HG02943 (cell line): ENCODE data around the gene FOXM1.
"Not testable (repeated sequence)": the region's sequence is repeated elsewhere in the genome, so short reads cannot be mapped to it uniquely, and the experiment has no call there.

ENCODE experiments used
- ATAC-seq: cut with Tn5 transposase; IDR thresholded peaks from one replicate; pipeline ENCODE4 v1.9.1; 2021; ENCODE audit warnings: mild to moderate bottlenecking, low read depth, moderate library complexity; ENCODE audit not compliant: unreplicated experiment

FOXM1 gene

DNA sequence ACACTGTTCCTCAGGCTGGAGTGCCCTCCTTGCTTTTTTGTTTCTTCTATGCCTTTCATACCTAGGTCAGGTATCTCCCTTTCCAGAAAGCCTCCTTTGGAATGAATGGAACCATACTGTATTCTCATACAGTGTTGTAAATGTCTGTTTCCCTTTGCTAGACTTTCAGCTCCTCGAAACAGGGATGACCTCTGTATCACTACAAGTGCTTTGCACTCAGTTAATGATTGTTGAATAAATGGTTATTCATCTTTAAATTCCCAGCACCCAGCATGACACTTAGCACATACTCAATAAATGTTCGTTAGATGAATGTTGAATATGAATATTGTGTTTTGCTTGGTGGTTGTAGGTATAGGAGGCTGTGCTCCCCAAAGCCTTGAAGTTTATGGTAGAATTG, 7.8 kb upstream of the FOXM1 start:
- no peak for ATAC-seq

DNA sequence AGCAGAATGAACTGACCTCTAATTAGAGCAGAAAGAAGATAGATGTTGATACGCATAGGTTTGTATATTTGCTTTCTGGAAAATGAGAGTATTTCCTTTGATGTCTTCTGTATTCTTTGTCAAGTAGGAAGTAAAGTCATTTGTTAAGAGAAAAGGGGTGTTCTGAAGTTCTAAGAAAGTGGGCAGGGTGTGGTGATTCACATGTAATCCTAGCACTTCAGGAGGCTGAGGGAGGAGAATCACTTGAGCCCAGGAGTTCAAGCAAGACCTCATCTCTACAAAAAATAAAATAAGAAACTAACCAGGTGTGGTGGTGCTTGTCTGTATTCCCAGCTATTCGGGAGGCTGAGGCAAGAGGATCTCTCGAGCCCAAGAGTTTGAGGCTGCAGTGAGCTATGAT, 2.9 kb upstream of the FOXM1 start:
- ATAC-seq: no peak

DNA sequence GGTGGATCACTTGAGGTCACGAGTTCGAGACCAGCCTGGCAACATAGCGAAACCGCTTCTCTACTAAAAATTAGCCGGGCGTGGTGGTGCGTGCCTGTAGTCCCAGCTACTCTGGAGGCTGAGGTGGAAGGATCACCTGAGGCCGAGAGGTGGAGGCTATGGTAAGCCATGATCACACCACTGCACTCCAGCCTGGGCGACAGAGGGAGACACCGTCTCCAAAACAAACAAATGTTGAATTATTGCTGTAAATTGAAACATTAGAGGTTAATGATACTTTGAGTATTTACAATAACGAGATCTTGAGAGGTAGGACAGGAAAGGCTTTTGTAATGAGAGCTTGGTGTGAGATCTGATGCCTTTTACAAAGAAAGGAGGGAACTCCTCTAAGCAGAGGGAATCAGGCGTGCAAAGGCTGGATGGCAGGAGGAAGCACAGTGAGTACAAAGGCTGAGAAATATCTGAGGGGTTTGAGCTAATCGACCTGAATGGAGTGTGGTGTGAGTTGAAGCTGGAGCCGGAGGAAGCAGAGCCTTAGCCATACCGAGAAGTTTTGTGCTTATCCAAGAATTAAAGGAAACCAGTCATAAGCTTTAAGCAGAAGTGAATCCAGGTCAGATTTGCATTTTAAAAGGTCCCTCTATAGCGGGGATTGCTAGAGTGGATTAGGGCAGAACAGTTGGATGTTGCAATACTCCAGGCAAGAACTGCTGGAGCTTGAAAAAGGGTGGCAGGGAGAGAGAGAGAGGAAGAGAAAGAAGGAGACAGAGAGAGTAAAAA, 1.2 kb upstream of the FOXM1 start:
- ATAC-seq: no peak

DNA sequence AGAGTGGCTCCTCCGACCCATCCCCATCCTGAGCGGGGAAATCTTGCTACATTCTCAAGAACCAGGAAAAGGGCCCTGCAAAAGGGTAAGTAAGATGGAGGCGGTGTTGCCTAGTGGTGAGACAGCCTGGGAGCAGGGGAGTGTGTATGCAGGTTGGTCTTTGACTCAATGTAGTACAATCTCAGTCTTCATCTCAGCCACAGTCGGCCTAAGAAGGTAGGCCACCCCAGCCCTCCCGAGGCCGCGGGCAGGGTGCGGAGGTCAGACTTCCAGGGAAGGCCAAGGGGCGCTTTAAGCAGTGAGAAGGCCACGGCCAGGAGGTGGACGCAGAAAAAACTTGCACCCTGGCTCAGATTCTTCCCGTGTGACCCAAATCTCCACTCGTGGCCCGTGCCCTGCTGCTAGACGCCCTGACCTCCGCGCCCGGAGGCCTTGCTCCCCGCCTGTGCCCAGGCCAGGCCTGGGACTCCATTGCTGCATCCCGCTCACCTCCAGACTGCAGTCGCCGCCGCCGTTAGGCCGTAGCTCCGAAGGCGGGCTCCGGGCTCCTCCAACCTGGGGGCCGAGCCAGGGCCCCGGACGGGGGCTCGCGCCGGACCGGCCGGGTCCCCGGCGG, 435 bp downstream of the FOXM1 start:
- ATAC-seq: peak; percentile 32

DNA sequence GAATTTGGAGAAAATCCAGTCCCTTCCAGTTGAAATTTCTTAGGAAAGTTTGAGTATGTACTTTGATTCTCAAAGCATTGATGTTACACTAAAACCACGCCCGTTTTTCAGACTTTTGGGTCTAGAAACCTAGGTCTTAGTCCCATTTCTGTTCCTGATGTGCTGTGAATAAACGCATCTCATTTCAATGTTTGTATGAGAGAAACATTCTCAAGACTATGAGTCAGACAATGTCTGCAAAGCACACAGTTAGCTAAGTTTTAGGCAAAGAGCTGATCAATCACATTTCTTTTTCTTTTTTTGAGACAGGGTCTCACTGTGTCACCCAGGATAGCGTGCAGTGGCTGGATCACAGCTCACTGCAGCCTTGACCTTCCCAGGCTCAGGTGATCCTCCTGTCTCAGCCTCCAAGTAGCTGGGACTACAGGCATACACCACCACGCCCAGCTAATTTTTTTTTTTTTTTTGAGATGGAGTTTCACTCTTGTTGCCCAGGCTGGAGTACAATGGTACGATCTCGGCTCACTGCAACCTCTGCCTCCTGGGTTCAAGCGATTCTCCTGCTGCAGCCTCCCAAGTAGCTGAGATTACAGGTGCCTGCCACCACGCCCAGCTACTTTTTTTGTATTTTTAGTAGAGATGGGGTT, 7.9 kb downstream of the FOXM1 start:
- not testable (repeated sequence) for ATAC-seq

GRCh38 chr12:2864198-2864597, 12.8 kb downstream of the FOXM1 start:
- ATAC-seq: no peak

GRCh38 chr12:2863402-2863801, 13.6 kb downstream of the FOXM1 start:
- ATAC-seq: not testable (repeated sequence)

DNA sequence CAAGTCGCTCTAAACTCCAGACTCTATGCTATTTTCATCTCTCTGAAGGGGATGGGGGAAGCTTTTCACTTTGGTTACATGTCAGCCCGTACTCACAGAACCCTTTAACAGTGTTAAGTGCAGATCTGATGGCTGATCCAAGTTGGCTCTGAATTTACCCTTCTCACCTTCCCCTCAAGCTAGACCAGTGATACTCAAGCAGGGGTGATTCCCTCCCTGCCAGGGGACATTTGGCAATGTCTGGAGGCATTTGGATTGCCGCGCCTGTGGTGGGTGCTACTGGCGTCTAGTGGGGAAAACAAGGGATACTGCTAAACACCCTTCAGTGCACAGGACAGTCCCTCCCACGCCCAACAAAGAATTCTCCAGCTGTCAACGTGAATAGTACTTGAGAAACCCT, 14.1 kb downstream of the FOXM1 start:
- ATAC-seq: no peak

DNA sequence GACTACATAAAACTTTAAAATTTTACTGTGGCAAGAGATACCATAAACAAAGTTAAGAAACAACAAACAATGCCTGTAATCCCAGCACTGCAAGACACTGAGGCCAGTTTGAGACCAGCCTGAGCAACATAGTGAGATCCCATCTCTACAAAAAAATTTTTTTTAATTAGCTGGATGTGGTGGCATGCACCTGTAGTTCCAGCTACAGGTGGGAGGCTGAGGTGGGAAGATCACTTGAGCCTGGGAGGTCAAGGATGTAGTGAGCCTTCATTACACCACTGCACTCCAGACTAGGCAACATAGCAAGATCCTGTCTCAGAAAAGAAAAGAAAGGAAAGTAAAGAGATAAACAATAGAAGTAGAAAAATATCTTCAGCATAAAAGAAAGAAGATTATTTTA, 16.8 kb downstream of the FOXM1 start:
- ATAC-seq: no peak

DNA sequence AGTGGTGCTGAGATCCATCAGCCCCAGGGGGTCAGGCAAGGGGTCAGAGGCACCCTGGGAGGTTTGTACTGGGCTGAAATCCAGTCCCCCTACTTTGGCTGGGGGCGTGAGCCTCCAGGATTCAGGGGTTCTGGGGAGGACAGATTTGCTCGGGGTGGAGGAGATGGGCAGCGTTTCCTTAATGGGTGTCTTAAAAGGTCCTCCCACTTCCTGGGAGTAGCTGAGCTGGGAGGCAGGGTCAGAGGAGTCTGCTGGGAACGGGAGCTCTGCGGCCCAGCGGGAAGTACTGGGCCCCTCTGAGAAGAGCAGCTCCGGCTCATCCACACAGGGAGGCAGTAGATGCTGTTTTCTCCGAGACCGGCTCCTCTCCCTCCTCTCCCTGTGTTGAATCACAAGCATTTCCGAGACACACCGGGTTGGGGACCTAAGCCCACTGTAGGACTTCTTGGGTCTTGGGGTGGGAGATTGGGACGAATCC, 18.0 kb downstream of the FOXM1 start:
- ATAC-seq: no peak

GRCh38 chr12:2858334-2858733, 18.6 kb downstream of the FOXM1 start:
- no peak for ATAC-seq

DNA sequence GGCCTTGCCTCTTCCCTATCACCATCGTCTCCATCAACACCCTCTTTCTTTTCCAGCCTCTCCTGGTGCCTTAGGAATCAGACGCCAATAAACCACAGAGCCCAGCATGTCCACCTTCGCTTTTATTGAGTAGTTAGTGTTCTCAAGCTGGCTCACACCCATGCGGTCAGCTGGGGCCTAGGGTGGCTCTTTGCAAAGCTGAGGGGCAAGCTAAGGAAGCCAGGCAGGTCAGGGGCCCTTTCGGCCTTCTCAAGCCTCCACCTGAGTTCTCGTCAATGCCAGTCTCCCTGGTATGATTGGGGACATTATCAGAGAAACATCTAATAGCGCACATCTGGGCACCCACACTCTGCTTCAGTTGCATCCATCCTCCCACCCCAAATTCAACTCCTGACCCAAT, 19.4 kb downstream of the FOXM1 start:
- no peak for ATAC-seq

DNA sequence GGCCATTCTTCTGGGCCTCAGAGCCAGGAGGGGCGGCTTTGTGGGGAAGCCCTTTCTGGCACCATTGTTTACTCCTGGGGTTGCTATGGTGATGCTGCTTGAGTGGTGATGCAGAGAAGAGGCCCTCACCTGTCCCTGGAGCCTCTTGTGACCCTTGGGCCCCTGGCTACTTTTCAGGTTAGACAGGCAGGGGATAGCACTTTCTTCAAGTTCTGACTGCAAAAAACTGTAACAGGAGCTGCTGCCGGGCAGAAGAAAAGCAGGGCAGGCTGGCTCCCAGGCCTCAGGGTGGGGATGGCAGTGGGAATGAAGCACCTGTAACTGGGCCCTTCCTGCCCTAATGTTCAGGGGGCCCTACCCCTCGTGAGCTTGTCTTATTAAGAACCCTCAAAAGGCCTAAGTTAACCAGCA, 19.9 kb downstream of the FOXM1 start, which contains the start of gene TEX52:
Gene TEX52 (minus strand): TSS at position 19 of the 411 bp plus-strand sequence. CDS start 13 bp downstream, at position 6.
- ATAC-seq: no peak

GRCh38 chr12:2856051-2856450, 20.9 kb downstream of the FOXM1 start:
- ATAC-seq: no peak

DNA sequence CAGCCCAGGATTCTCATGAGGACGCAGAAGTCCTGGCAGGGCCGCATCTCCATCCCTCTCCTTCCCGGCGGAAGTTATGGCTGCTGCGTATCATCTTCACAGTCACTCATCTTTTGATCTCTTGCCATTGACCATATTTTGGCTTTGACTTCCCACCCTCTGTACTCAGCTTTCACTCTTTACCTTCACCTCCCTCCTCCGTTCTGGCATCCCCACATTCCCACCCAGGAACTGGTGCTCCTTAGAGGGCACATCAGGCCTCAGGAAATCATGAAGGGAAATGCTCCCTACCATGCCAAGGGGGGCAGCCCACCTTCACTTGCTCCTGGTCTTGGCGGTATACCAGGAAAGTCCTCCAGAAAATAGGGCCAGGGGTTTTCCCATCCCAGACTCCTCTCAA, 21.4 kb downstream of the FOXM1 start:
- no peak for ATAC-seq

DNA sequence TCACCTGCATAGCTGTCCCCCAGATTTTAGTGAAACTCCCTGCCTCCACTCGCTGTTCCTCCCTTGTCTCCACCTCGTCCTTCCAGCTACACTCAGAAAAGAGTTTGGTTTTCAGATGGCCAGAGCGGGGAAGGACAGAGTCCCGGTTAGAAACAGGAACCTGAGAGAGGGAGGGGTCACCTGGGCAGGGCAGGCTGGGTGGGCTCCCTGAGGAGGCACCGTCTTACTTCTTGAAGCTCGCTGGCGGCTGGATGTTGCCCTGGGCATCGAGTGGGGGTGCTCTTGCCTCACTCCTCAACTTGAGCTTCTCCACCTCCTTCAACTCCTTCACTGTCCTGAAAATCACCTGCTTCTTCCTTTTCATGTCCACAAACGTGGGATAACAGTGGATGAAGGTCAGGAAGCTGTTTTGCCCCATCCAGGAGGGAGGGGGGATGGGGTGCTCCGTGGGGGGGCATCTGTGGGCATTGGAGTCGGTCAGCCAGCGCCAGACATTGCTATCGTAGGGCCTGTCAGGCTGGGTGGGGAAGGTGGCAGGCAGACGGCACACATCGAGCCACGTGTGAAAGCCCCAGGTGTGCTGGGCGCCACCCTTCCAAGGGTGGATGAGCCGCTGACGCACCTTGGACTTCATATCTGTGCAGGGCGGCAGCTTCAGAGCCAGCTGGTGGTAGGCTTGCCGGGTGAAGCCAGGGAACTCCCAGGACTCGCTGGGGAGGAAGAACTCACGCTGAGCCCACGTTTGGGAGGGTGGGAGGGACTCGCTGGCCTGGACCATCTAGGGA, 22.1 kb downstream of the FOXM1 start:
- no peak for ATAC-seq

- ATAC-seq: no peak
These were observed 23.3 kb downstream of the FOXM1 start for GRCh38 chr12:2853626-2854025.

DNA sequence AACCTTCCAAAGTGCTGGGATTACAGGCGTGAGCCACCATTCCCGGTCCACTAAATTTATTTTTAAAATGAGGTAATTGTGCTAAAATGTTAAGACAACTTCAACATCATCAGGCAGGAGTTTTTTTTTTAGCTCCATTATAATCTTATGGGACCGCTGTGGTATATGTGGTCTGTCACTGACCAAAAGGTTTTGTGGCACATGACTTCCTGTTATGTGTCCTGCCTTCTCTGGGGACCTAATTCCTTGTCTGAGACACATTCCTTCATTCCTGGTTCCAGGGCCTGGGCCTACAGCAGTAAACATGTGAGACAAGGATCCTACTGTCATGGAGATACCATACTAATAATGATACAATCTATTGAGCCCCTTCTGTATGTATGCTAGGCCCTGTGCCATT, 25.0 kb downstream of the FOXM1 start:
- no peak for ATAC-seq

- ATAC-seq: no peak
These were observed 31.7 kb downstream of the FOXM1 start for GRCh38 chr12:2845280-2845679.

DNA sequence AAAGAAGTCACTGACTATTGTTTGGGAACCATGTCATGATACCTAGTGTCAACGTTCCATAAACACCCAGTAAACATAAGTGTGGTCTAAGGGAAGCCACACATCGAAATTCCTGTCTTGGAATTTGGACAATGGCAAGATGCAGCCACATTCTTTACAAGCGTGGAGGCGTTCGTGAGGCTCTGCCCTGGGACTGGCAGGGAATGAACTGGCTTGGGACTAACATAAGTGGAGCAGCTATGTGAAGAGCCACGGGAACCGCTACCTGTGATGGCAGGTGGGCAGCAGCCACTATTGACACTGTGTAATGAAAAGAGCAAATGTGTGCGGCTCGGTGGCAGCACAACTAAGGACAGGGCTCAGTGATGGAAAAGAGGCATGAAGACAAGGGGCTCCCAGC, 32.2 kb downstream of the FOXM1 start:
- no peak for ATAC-seq

- no peak for ATAC-seq
These were observed 34.0 kb downstream of the FOXM1 start for GRCh38 chr12:2842948-2843347.
